GM19043 (cell line): ENCODE measurements around the gene NOTCH2.
"Not testable (repeated sequence)": the region's sequence is repeated elsewhere in the genome, so short reads cannot be mapped to it uniquely, and the experiment has no call there.

Experiments used
- ATAC-seq: cut with Tn5 transposase; IDR thresholded peaks from one replicate; pipeline ENCODE4 v1.9.1; 2021; ENCODE audit warnings: low read depth; ENCODE audit not compliant: unreplicated experiment

NOTCH2 gene

GRCh38 chr1:120069920-120070214 lies 405 bp upstream of the NOTCH2 start:
- not testable (repeated sequence) for ATAC-seq

DNA sequence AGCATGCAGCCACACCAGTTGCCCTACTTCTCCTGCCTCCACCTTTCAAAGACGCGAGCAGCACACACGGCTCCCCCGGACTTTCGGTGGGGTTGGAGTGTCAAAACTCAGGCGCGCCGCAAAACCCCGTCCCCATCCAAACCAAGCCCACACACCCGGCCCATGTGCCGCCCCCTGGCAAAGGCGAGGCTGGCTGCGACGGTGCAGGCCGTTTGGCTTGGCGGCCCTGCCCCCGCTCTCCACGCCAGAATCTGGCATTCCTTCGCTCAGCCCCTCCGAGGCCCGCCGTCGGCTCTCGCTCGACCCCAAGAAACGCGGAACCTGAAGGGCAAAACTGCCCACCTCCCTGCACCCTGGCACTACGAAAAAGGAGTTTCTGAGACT lies 787 bp downstream of the NOTCH2 start:
- ATAC-seq, result not testable (repeated sequence)

GRCh38 chr1:120048208-120048607 lies 21.3 kb downstream of the NOTCH2 start:
- ATAC-seq, result not testable (repeated sequence)

DNA sequence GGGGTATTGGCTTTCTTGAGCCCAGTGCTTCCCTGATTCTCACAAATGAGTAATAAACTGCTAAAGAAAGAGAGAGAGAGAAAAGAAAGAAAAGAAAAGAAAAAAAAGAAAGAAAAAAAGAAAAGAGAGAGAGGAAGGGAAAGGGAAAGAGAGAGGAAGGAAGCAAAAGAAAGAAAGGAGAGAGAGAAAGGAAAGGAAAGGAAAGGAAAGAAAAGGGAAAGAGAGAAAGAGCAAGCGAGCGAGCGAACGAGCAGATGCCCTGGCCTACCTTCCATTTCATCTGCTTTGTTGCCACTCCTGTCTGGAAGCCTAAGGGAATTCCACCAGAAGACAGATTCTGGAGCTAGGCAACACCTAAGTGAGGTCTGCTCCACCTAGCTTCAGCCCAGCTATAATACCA lies 27.7 kb downstream of the NOTCH2 start:
- not testable (repeated sequence) for ATAC-seq

DNA sequence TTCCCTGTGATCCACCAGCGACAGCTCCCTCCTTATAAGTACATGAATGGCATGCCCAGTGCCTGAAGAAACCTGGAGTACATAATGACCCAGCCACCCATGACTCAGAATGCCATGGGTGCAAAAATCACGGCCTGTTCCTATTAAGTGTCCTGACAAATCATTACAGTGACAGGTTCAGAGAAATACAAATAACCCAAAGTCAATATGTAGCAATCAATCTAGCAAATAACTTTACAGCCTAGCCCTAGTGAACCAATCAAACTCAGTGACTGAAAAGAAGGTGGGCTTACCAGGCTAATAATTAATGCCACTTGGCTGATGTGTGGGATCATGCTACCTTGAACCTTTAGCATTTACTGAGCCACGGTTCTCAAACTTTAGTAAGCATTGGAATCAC lies 37.2 kb downstream of the NOTCH2 start:
- ATAC-seq, result not testable (repeated sequence)

DNA sequence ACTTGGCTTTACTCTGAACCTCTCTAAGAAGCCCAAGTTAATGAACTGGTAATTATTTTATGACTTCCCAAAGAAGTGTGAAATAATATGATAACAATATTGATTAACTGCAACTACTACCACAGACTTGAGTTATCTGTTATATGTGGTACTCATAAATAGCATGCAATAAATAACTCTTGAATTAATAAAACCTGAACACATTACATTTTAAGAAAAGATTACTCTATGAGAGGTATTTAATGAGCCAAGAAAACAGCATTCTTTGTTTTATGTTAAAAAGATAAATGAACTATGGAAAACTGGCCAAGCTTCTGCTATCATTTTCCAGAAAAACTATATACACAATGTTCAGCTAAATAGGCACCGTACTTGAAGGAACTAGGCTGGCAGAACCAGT lies 45.7 kb downstream of the NOTCH2 start:
- ATAC-seq, result not testable (repeated sequence)

GRCh38 chr1:120014978-120015377 lies 54.5 kb downstream of the NOTCH2 start:
- ATAC-seq, result not testable (repeated sequence)

DNA sequence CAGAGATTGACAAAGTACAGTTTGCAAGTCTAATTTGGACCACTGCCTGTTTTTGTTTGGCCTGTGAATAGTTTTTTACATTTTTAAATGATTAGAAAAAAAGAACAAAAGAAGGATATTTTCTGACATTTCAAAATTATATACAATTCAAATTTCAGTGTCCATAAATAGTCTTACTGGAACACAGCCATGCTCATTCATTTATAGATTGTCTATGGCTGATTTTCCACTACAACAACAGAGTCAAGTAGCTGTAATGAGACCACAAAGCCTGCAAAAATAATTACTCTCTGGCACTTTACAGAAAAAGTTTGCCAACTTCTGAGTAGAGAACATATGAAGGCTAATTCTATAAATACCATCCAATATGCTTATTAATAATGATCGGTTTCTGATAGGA lies 61.1 kb downstream of the NOTCH2 start:
- ATAC-seq, result not testable (repeated sequence)

DNA sequence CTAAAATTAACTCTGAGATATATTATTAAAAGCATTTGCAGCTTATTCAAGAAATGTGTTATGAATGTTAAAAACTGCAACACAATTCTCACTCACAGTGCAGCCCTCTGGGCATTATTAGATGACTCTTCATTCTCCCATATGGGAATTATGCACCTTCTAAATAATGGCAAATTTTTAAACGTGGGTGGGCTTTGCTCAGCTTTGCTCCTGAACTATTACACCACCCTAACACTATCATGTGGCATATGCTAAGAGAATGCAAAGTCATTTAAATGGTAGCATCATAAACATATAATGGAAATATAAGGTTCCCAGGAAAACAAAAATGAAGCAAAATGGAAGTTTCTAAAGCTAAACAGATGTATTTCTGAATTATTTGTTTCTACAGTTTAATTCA lies 61.6 kb downstream of the NOTCH2 start:
- ATAC-seq, result not testable (repeated sequence)

GRCh38 chr1:120001035-120001434 lies 68.4 kb downstream of the NOTCH2 start:
- not testable (repeated sequence) for ATAC-seq

DNA sequence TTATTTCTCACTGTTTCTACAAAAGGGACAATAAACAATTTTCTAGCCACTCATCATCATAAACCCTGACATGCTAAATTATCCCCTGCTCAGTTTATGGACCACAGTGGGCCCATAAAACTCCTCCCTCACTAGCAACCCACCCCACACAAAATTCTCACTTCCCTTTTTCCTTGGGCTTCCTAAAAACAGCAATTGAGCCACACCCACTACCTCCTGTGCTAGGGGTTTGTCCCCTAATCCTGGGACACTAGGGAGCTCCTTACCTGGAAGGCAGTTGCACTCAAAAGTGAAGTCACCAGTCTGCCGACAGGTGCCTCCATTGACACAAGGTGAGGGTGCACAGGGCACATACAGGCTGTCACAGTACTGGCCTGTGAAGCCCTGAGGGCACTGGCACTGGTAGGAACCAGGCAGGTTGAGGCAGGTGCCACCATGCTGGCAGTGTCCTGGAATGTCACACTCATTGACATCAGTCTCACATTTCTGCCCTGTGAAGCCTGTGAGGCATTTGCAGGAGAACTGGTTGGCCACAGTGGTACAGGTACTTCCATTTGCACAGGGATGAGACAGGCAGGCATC lies 72.6 kb downstream of the NOTCH2 start:
- ATAC-seq, result not testable (repeated sequence)

DNA sequence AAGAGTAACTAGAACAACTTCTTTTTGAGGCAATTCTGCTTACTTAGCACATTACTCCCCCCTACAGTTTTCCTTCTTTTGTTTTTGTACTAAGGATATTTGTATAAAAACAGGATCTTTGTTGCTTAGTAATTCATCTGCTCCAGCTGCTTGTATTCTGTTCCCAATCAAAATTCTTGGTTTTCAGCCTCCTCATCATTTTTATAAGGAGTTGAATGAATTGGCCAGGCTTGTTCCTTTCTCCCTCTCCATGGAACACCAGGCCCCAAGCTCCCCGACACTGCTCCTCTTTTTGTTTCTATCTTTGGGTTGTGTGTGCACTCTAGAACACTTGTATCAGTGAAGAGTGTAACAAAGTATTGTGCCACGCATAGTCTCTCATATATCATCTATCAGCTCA lies 73.5 kb downstream of the NOTCH2 start:
- not testable (repeated sequence) for ATAC-seq

DNA sequence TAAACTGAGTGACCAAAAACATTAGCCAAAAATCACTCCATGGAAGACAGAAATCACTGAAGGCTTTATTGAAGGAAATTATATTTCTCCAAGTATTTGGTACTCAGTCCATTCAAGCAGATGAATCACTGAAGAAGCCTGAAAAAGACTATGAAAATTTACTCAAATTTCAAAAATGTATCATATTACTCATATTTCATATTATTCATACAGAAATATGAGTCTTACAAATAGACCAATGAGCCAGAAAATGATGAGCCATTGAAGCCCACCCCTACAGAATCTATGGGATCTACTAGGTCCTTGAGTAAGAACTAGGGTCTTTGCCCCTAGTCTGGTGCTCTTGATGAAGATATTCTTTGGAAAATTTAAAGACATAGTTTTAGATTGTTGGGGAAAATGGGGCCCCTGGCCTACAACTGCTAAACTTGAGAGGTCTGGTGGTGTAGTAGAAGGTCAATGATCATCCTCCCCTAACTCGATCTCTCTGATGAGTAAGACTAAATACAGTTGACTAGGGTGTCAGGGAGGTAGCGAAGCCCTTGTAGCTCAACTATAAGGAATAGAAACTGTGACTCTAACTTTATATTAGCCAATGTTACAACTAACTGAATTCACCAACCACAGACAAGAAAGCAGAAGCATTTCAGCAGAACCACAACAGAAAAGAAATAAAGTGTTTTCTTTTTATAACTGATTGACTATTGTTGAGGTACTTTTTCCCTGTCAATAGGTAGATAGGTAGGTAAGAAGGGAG lies 81.0 kb downstream of the NOTCH2 start:
- ATAC-seq, result no peak

- no peak for ATAC-seq
These were observed 81.8 kb downstream of the NOTCH2 start for GRCh38 chr1:119987686-119988085.

GRCh38 chr1:119987112-119987511 lies 82.3 kb downstream of the NOTCH2 start:
- no peak for ATAC-seq

DNA sequence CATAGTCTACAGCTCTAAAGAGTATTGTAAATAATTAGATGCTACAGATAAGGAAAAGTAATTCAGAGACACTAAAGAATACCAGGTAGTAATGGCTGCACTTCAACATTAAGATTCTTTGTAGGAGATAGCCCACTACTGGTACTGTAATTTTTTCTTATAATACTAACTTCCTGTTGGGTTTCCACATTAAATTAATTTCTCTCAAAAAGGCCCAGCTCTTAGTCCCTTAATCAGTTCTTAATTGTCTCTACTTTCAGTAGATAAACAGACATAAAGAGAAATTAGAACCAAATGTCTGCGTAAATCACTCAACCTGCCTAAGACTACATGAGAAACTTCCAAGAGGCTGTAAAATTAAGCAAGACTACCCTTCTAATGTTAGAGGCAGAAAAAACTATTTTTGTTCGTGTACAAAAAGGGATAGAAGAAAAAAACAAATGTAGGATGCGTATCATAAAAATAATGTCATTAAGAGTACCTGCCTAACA lies 83.4 kb downstream of the NOTCH2 start:
- no peak for ATAC-seq

GRCh38 chr1:119984771-119985170 lies 84.7 kb downstream of the NOTCH2 start:
- no peak for ATAC-seq

- ATAC-seq, result no peak
These were observed 87.3 kb downstream of the NOTCH2 start for GRCh38 chr1:119981986-119982815.

GRCh38 chr1:119981496-119981895 lies 88.0 kb downstream of the NOTCH2 start:
- ATAC-seq, result no peak

GRCh38 chr1:119978018-119978505 lies 91.4 kb downstream of the NOTCH2 start:
- ATAC-seq, result no peak

DNA sequence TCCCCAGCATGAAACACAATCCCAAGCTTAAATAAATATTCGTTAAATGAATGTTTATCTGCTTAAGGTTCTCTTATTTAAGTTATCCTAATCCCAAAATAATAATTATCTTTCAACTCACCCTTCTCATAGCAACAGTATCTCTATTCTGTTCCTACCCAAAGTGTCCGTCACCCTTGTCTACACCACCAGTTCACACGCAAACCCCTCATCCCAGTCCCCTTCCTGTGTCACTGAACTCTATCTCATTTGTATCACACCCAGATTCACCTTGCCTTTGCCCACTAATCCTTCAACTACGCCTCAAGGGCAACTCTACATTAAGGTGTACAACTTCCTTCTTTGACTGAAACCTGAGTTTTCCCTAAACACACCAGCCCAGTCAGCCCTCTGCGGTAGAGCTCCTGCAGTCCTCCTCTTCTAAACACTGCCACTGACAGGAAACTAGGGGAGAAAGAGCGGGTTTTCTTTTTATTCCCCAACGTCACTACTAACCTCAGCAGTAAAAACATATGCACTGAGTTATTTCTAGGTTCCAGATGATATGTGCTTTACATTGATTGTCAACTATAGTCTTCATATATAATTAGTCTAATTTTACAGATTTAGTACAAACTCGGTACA lies 92.2 kb downstream of the NOTCH2 start:
- not testable (repeated sequence) for ATAC-seq
